AG04450 (cell line): ENCODE measurements around the gene RUNX2. TPM values are rescaled to one million over a fixed set of nuclear protein-coding genes. Genes with fewer than 3 reads are reported as not detected.
"Not testable (repeated sequence)": the region's sequence is repeated elsewhere in the genome, so short reads cannot be mapped to it uniquely, and the experiment has no call there.

Experiments used
- CTCF ChIA-PET: fragments of 300-600, 350-600 bp; formaldehyde crosslinking; extraction: SDS; loops from one replicate; lab custom pipeline; 2022; ENCODE audit warnings: antibody characterized with exemption, inconsistent platforms; lab: Charles Lee
- POLR2A ChIA-PET: fragments of 350-600 bp; formaldehyde crosslinking; extraction: SDS; loops from one replicate; lab custom pipeline; 2021; ENCODE audit warnings: antibody characterized with exemption, inconsistent platforms; lab: Yijun Ruan, JAX
- DNase-seq: peaks from one replicate; pipeline ENCODE4 v3.0.0-alpha.2; 2011; ENCODE audit warnings: low read depth, low spot score
- H3K27ac ChIP-seq: one replicate; pipeline ENCODE4 v1.5.1; 2012; ENCODE audit warnings: low read depth, low read length, control low read depth
- H3K27me3 ChIP-seq: one replicate; pipeline ENCODE4 v1.6.0; 2012; ENCODE audit warnings: low read length; ENCODE audit not compliant: control insufficient read depth, insufficient read depth
- H3K4me3 ChIP-seq: 2 replicates; pipeline ENCODE4 v1.5.1; 2011; ENCODE audit warnings: mild to moderate bottlenecking, low read depth, low read length, control low read depth
- H3K9me3 ChIP-seq: 2 replicates; pipeline ENCODE4 v1.5.1; 2012; ENCODE audit warnings: low read length; ENCODE audit not compliant: control insufficient read depth, insufficient read depth
- CTCF ChIP-seq: IDR thresholded peaks from 2 replicates; pipeline ENCODE4 v1.5.1; 2011; ENCODE audit warnings: low read depth, low read length, control low read depth, inconsistent platforms
- polyA plus RNA-seq: library from polyadenylated mRNA; depleted of rRNA; stranded (reverse); fragments of >200 nt; gene quantifications from 2 replicates; pipeline ENCODE4 v1.2.3, GENCODE V29; 2011

Gene RUNX2
- polyA plus RNA-seq, 1 experiment = 3.4 TPM

- H3K4me3 ChIP-seq = no peak overlapping the region
- H3K27me3 ChIP-seq = no peaks in the 10 kb centered on the region
- no peak for TF ChIP-seq CTCF
- ChIA-PET POLR2A (no interaction called here), CTCF (no interaction called here)
- H3K9me3 ChIP-seq = no peaks in the 10 kb centered on the region; the same call in 1 of the 2 replicates
- H3K27ac ChIP-seq = no peak overlapping the region
- no peak for DNase-seq
Measured at GRCh38 chr6:45668705-45669104, 340.6 kb downstream of the RUNX2 start.

- DNase-seq, H3K27ac ChIP-seq, H3K4me3 ChIP-seq, POLR2A ChIA-PET, CTCF ChIA-PET, H3K9me3 ChIP-seq, H3K27me3 ChIP-seq: not testable (repeated sequence)
Measured at GRCh38 chr6:45673167-45673566, 345.0 kb downstream of the RUNX2 start.

GRCh38 chr6:45675166-45675565, 347.0 kb downstream of the RUNX2 start:
- POLR2A ChIA-PET, DNase-seq, CTCF ChIA-PET, H3K27ac ChIP-seq, H3K9me3 ChIP-seq, H3K27me3 ChIP-seq, H3K4me3 ChIP-seq: not testable (repeated sequence)

- TF ChIP-seq CTCF = no peak
- POLR2A ChIA-PET = no interaction called here
- H3K27ac ChIP-seq = no peak overlapping the region
- H3K27me3 ChIP-seq = no peaks in the 10 kb centered on the region
- peaks cover 4% of the 10 kb centered on the region; the same call in 1 of the 2 replicates for H3K9me3 ChIP-seq
- CTCF ChIA-PET = no interaction called here
- no peak overlapping the region for H3K4me3 ChIP-seq
- no peak for DNase-seq
Measured at GRCh38 chr6:45675634-45676033, 347.5 kb downstream of the RUNX2 start.

- TF ChIP-seq CTCF = no peak
- ChIA-PET POLR2A (interaction anchor here (0.5 kb wide), 1 partner anchor 20 kb away, joined by 3 read pairs; no protein-coding TSS in a partner anchor), CTCF (interaction anchor here (1.0 kb wide), 1 partner anchor 38 kb away, joined by 3 read pairs; no protein-coding TSS in a partner anchor)
- H3K9me3 ChIP-seq = peaks cover 4% of the 10 kb centered on the region; the same call in 1 of the 2 replicates
- no peaks in the 10 kb centered on the region for H3K27me3 ChIP-seq
- no peak overlapping the region for H3K27ac ChIP-seq
- no peak overlapping the region for H3K4me3 ChIP-seq
- no peak for DNase-seq
Measured at GRCh38 chr6:45676380-45676779, 348.2 kb downstream of the RUNX2 start.

GRCh38 chr6:45677381-45678284, 349.5 kb downstream of the RUNX2 start:
- Histone ChIP-seq H3K27me3 (no peaks in the 10 kb centered on the region), H3K27ac (peak overlapping the region; percentile 3), H3K4me3 (no peak overlapping the region), H3K9me3 (peaks cover 7% of the 10 kb centered on the region; the same call in 1 of the 2 replicates)
- POLR2A ChIA-PET = no interaction called here
- no peak for DNase-seq
- CTCF ChIA-PET = no interaction called here
- no peak for TF ChIP-seq CTCF
